Measurements from ENCODE around the gene FBXW4.

GRCh38 chr10:101675115-101675514, 19.9 kb downstream of the FBXW4 start:
- TF ChIP-seq CTCF (IDR thresholded peaks at IDR 0.05) (no peak), POLR2A (IDR thresholded peaks at IDR 0.05) (no peak)
